Neural crest cell (in vitro differentiated cells): Measurements from ENCODE around the gene GEMIN2. TPM values are rescaled to one million over a fixed set of nuclear protein-coding genes. Genes with fewer than 3 reads are reported as not detected.
"Not testable (repeated sequence)": the region's sequence is repeated elsewhere in the genome, so short reads cannot be mapped to it uniquely, and the experiment has no call there.

Source experiments
- DNase-seq: peaks from one replicate; pipeline ENCODE4 v3.0.0; 2021; ENCODE audit warnings: low read depth, mixed read lengths, low spot score
- H3K27ac Mint-ChIP-seq: one replicate; pipeline ENCODE4 v1.8.0; 2021; ENCODE audit warnings: mild to moderate bottlenecking, mixed read lengths; ENCODE audit not compliant: unreplicated experiment
- H3K27me3 Mint-ChIP-seq: 2 replicates; pipeline ENCODE4 v1.8.0; 2021; ENCODE audit warnings: low read depth, mild to moderate bottlenecking, mixed read lengths
- H3K36me3 Mint-ChIP-seq: 2 replicates; pipeline ENCODE4 v1.8.0; 2021; ENCODE audit warnings: low read depth, mild to moderate bottlenecking, mixed read lengths
- H3K4me1 Mint-ChIP-seq: 2 replicates; pipeline ENCODE4 v1.8.0; 2021; ENCODE audit warnings: mixed read lengths
- H3K4me3 Mint-ChIP-seq: one replicate; pipeline ENCODE4 v1.8.0; 2021; ENCODE audit warnings: mild to moderate bottlenecking, mixed read lengths
- H3K9me3 Mint-ChIP-seq: 2 replicates; pipeline ENCODE4 v1.8.0; 2021; ENCODE audit warnings: mixed read lengths
- CTCF ChIP-seq: fragments of 200-600 bp; sonication (generic); conservative IDR thresholded peaks from 2 replicates; pipeline ENCODE4 v1.5.0; 2021; ENCODE audit warnings: antibody characterized with exemption, mild to moderate bottlenecking
- total RNA-seq: library from RNA; stranded (reverse); gene quantifications from 2 replicates; pipeline ENCODE4 v1.2.1, GENCODE V29; 2021

Gene GEMIN2
- total RNA-seq, 1 donor from 2014 or later, result 37.9 TPM

- peaks cover 19% of the 10 kb centered on the region for H3K4me1 Mint-ChIP-seq
- no peaks in the 10 kb centered on the region for H3K36me3 Mint-ChIP-seq
- no peaks in the 10 kb centered on the region for H3K27me3 Mint-ChIP-seq
- no peaks in the 10 kb centered on the region for H3K9me3 Mint-ChIP-seq
- no peak for TF ChIP-seq CTCF
- peak overlapping the region; percentile 98 for H3K4me3 Mint-ChIP-seq
- H3K27ac Mint-ChIP-seq, result no peak overlapping the region
- DNase-seq, result no peak
Observed at GRCh38 chr14:39113685-39114072, 444 bp upstream of the GEMIN2 start.

GRCh38 chr14:39122330-39123138, 8.4 kb downstream of the GEMIN2 start:
- Mint-ChIP-seq H3K36me3 (peaks cover 7% of the 10 kb centered on the region), H3K4me1 (no peaks in the 10 kb centered on the region), H3K27ac (no peak overlapping the region), H3K27me3 (no peaks in the 10 kb centered on the region), H3K4me3 (no peak overlapping the region), H3K9me3 (no peaks in the 10 kb centered on the region)
- no peak for TF ChIP-seq CTCF
- no peak for DNase-seq

- H3K27me3 Mint-ChIP-seq, H3K9me3 Mint-ChIP-seq, H3K27ac Mint-ChIP-seq, DNase-seq, H3K4me3 Mint-ChIP-seq, H3K4me1 Mint-ChIP-seq: not testable (repeated sequence)
- H3K36me3 Mint-ChIP-seq, result peaks cover 23% of the 10 kb centered on the region
Observed at GRCh38 chr14:39137835-39138234, 23.7 kb downstream of the GEMIN2 start.

- peaks cover 26% of the 10 kb centered on the region for H3K36me3 Mint-ChIP-seq
- no peak overlapping the region for H3K4me3 Mint-ChIP-seq
- no peak overlapping the region for H3K27ac Mint-ChIP-seq
- no peak for DNase-seq
- H3K9me3 Mint-ChIP-seq, result peaks cover 5% of the 10 kb centered on the region
- no peaks in the 10 kb centered on the region for H3K4me1 Mint-ChIP-seq
- TF ChIP-seq CTCF, result no peak
- no peaks in the 10 kb centered on the region for H3K27me3 Mint-ChIP-seq
Observed at GRCh38 chr14:39138440-39138839, 24.3 kb downstream of the GEMIN2 start.

GRCh38 chr14:39140170-39140569, 26.0 kb downstream of the GEMIN2 start:
- no peak for DNase-seq
- H3K4me3 Mint-ChIP-seq, result no peak overlapping the region
- TF ChIP-seq CTCF, result no peak
- H3K36me3 Mint-ChIP-seq, result peaks cover 26% of the 10 kb centered on the region
- H3K9me3 Mint-ChIP-seq, result peaks cover 5% of the 10 kb centered on the region
- no peak overlapping the region for H3K27ac Mint-ChIP-seq
- H3K4me1 Mint-ChIP-seq, result no peaks in the 10 kb centered on the region
- no peaks in the 10 kb centered on the region for H3K27me3 Mint-ChIP-seq

- not testable (repeated sequence) for H3K4me3 Mint-ChIP-seq, H3K4me1 Mint-ChIP-seq, DNase-seq, H3K27ac Mint-ChIP-seq, H3K9me3 Mint-ChIP-seq, H3K27me3 Mint-ChIP-seq
- peaks cover 25% of the 10 kb centered on the region for H3K36me3 Mint-ChIP-seq
Observed at GRCh38 chr14:39141623-39142022, 27.5 kb downstream of the GEMIN2 start.

- H3K9me3 Mint-ChIP-seq, H3K27me3 Mint-ChIP-seq, H3K4me3 Mint-ChIP-seq, DNase-seq, H3K4me1 Mint-ChIP-seq, H3K27ac Mint-ChIP-seq: not testable (repeated sequence)
- peaks cover 25% of the 10 kb centered on the region for H3K36me3 Mint-ChIP-seq
Observed at GRCh38 chr14:39143226-39143625, 29.1 kb downstream of the GEMIN2 start.
